ENCODE measurements around the gene CCDC178.
"Not testable (repeated sequence)": the region's sequence is repeated elsewhere in the genome, so short reads cannot be mapped to it uniquely, and the experiment has no call there.

The CCDC178 gene

GRCh38 chr18:33355756-33356155, 84.8 kb downstream of the CCDC178 start:
- no peak for DNase-seq

GRCh38 chr18:33355263-33355662, 85.3 kb downstream of the CCDC178 start:
- no peak for DNase-seq

GRCh38 chr18:33350256-33350655, 90.3 kb downstream of the CCDC178 start:
- no peak for DNase-seq

- DNase-seq = not testable (repeated sequence)
Measured at GRCh38 chr18:33339733-33340132, 100.8 kb downstream of the CCDC178 start.

- DNase-seq = no peak
Measured at GRCh38 chr18:33334781-33335180, 105.7 kb downstream of the CCDC178 start.

- no peak for DNase-seq
Measured at GRCh38 chr18:33330711-33331110, 109.8 kb downstream of the CCDC178 start.

GRCh38 chr18:33326975-33327374, 113.5 kb downstream of the CCDC178 start:
- DNase-seq = no peak

- no peak for DNase-seq
Measured at GRCh38 chr18:33317640-33318039, 122.9 kb downstream of the CCDC178 start.

- DNase-seq = no peak
Measured at GRCh38 chr18:33316146-33316587, 124.4 kb downstream of the CCDC178 start.

- no peak for DNase-seq
Measured at GRCh38 chr18:33307520-33307919, 133.0 kb downstream of the CCDC178 start.

GRCh38 chr18:33304277-33304676, 136.2 kb downstream of the CCDC178 start:
- DNase-seq = no peak

GRCh38 chr18:33291539-33291938, 149.0 kb downstream of the CCDC178 start:
- no peak for DNase-seq

GRCh38 chr18:33288082-33288716, 152.3 kb downstream of the CCDC178 start:
- no peak for DNase-seq

GRCh38 chr18:33282709-33283333, 157.7 kb downstream of the CCDC178 start:
- no peak for DNase-seq

GRCh38 chr18:33282142-33282541, 158.4 kb downstream of the CCDC178 start:
- no peak for DNase-seq

GRCh38 chr18:33277431-33277830, 163.1 kb downstream of the CCDC178 start:
- no peak for DNase-seq

GRCh38 chr18:33275843-33276242, 164.7 kb downstream of the CCDC178 start:
- DNase-seq = no peak

GRCh38 chr18:33270297-33270696, 170.2 kb downstream of the CCDC178 start:
- no peak for DNase-seq

GRCh38 chr18:33269223-33269622, 171.3 kb downstream of the CCDC178 start:
- DNase-seq = no peak

- DNase-seq = no peak
Measured at GRCh38 chr18:33264566-33264965, 176.0 kb downstream of the CCDC178 start.

GRCh38 chr18:33239298-33239697, 201.2 kb downstream of the CCDC178 start:
- DNase-seq = no peak

GRCh38 chr18:33232318-33232626, 208.2 kb downstream of the CCDC178 start:
- no peak for DNase-seq

- peak; percentile 62 for DNase-seq
Measured at GRCh38 chr18:33231474-33232317, 208.8 kb downstream of the CCDC178 start.

- DNase-seq = no peak
Measured at GRCh38 chr18:33212363-33212762, 228.2 kb downstream of the CCDC178 start.
